Esophagus squamous epithelium (tissue), 5 donors: Measurements from ENCODE around the gene ALDH4A1. TPM values are rescaled to one million over a fixed set of nuclear protein-coding genes. Genes with fewer than 3 reads are reported as not detected.

Source experiments
- DNase-seq: peaks from one replicate; lab custom pipeline; 2025; lab: John Stamatoyannopoulos, UW
- H3K27ac ChIP-seq, 4 donors: fragments of 200-600 bp; sonication (generic); one replicate each; pipeline ENCODE4 v1.5.1; 2016 to 2019; ENCODE audit warnings: mild to moderate bottlenecking in 1 of 4
- H3K27me3 ChIP-seq, 4 donors: fragments of 200-600 bp; sonication (generic); 1 replicate in 3 of 4; 2 replicates in 1 of 4; pipeline versions ENCODE4 v1.5.1 to v1.6.0; 2017 to 2021; ENCODE audit warnings: antibody characterized with exemption in 1 of 4
- H3K36me3 ChIP-seq, 3 donors: fragments of 200-600 bp; sonication (generic); one replicate each; pipeline ENCODE4 v1.5.1; 2016 to 2019
- H3K4me1 ChIP-seq, 3 donors: fragments of 200-600 bp; sonication (generic); one replicate each; pipeline ENCODE4 v1.5.1; 2017 to 2019
- H3K4me3 ChIP-seq, 4 donors: fragments of 200-600 bp; sonication (generic); 1 replicate in 3 of 4; 2 replicates in 1 of 4; pipeline ENCODE4 v1.5.1; 2016 to 2019; ENCODE audit warnings: mild to moderate bottlenecking in 2 of 4, moderate library complexity in 1 of 4
- H3K9me3 ChIP-seq, 3 donors: fragments of 200-600 bp; sonication (generic); one replicate each; pipeline ENCODE4 v1.5.1; 2016 to 2019
- CTCF ChIP-seq, 6 experiments: fragments of 450-650 bp in 4 of 6; fragments of 200-600 bp in 2 of 6; sonication (generic) in 2 of 6; IDR thresholded peaks; one replicate each; pipeline ENCODE4 v1.5.1; 2016 to 2019; ENCODE audit warnings: antibody characterized with exemption in 6 of 6, mild to moderate bottlenecking in 4 of 6, moderate library complexity in 4 of 6
- POLR2A ChIP-seq, 4 donors: fragments of 450-650 bp; IDR thresholded peaks; one replicate each; pipeline ENCODE4 v1.6.1; 2017; ENCODE audit warnings: antibody characterized with exemption in 4 of 4, mild to moderate bottlenecking in 4 of 4, moderate library complexity in 3 of 4
- WGBS, 2 donors: methylation state at CpG; one replicate each; pipeline ENCODE4 v1.1.5; 2018; 5-methylcytosine and 5-hydroxymethylcytosine counted together
- intact Hi-C: fragments of 100-400 bp; cut with DNase I; formaldehyde crosslinking; loops from one replicate; pipeline ENCODE4 v1.15.0; 2022
- total RNA-seq, 4 donors: library from RNA; depleted of rRNA; stranded (reverse); fragments of >200 nt; gene quantifications; one replicate each; pipeline ENCODE4 v1.1.0, GENCODE V29; 2016
- donor health status: DM: yes; HTN: yes; CAD: no.

The ALDH4A1 gene
- total RNA-seq, 4 donors from 2014 or later, result 36.7 to 59.1 (median 50.3) TPM

DNA sequence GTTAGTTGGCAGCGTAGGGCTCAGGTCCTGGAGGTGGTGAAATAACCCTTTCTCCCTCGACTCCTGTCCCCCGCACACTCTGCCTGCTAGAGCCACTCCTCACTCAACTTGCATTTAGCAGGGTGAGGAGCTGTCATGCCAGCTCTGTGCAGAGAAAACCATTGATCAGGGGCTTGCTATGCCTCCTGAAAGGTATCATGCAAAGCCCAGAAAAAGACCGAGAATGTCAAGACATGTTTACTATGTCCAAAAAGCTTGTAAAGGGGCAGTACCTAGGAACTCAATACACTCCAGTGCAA, 18.0 kb downstream of the ALDH4A1 start:
- intact Hi-C loops, result no loop called here
- Histone ChIP-seq H3K4me1 (peaks cover 9 to 94% (median 26%) of the 10 kb centered on the region in 3 donors), H3K9me3 (no peaks in the 10 kb centered on the region), H3K36me3 (peaks cover 0 to 58% (median 5%) of the 10 kb centered on the region in 3 donors), H3K27ac (no peak overlapping the region), H3K4me3 (no peak overlapping the region), H3K27me3 (no peaks in the 10 kb centered on the region)
- TF ChIP-seq POLR2A (IDR thresholded peaks at IDR 0.05) (no peak), CTCF (IDR thresholded peaks at IDR 0.05) (no peak)
- no peak for DNase-seq
- WGBS, 2 donors, result 23 to 30% methylated on average over 2 to 3 of the region's 4 CpGs

- H3K36me3 ChIP-seq, result peaks cover 0 to 52% (median 5%) of the 10 kb centered on the region in 3 donors
- no peaks in the 10 kb centered on the region for H3K27me3 ChIP-seq
- DNase-seq, result no peak
- no peaks in the 10 kb centered on the region for H3K9me3 ChIP-seq
- no peak overlapping the region for H3K4me3 ChIP-seq
- intact Hi-C loops, result no loop called here
- H3K27ac ChIP-seq, result no peak overlapping the region
- 39 to 56% methylated on average over 10 to 12 of the region's 14 CpGs for WGBS, 2 donors
- peaks cover 9 to 96% (median 26%) of the 10 kb centered on the region in 3 donors for H3K4me1 ChIP-seq
- TF ChIP-seq POLR2A (IDR thresholded peaks at IDR 0.05), result no peak
- TF ChIP-seq CTCF (IDR thresholded peaks at IDR 0.05), result peak; percentile 79 to 96 (median 88)
Measured at GRCh38 chr1:18883636-18884418, 18.5 kb downstream of the ALDH4A1 start.

GRCh38 chr1:18883079-18883478, 19.3 kb downstream of the ALDH4A1 start:
- Histone ChIP-seq H3K4me3 (no peak overlapping the region), H3K36me3 (peaks cover 0 to 45% (median 5%) of the 10 kb centered on the region in 3 donors), H3K9me3 (no peaks in the 10 kb centered on the region), H3K4me1 (peaks cover 9 to 89% (median 26%) of the 10 kb centered on the region in 3 donors), H3K27ac (peak overlapping the region in 2 of 4 donors; percentile 62 to 74), H3K27me3 (no peaks in the 10 kb centered on the region)
- DNase-seq, result no peak
- TF ChIP-seq CTCF (IDR thresholded peaks at IDR 0.05) (no peak), POLR2A (IDR thresholded peaks at IDR 0.05) (no peak)
- intact Hi-C loops, result no loop called here
- 94 to 100% methylated on average over 3 to 4 of the region's 23 CpGs for WGBS, 2 donors

DNA sequence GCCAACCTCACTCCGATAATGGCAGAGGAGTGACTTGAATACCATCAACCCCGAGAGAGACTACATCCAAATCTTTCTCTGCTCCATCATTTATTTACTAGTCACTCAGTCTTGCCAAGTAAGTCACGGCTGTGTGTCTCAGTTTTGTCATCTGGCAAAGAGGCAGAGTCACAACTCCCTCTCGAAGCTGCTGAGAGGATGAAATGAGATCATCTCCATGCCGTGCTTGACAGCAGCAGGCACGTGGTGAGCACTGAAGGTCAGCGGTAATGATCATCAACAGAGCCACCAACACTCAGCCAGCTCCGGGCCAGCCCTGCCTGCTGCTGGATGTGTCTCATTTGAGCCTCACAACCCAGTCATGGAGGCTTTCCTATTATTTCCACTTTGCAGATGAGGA, 19.9 kb downstream of the ALDH4A1 start:
- intact Hi-C loops, result no loop called here
- no peak for DNase-seq
- Histone ChIP-seq H3K27me3 (no peaks in the 10 kb centered on the region), H3K9me3 (no peaks in the 10 kb centered on the region), H3K36me3 (peaks cover 0 to 42% (median 5%) of the 10 kb centered on the region in 3 donors), H3K4me3 (no peak overlapping the region), H3K27ac (peak overlapping the region; percentile 55 to 74 (median 64)), H3K4me1 (peaks cover 9 to 85% (median 26%) of the 10 kb centered on the region in 3 donors)
- 32 to 58% methylated on average over 3 to 7 of the region's 8 CpGs for WGBS, 2 donors
- TF ChIP-seq POLR2A (IDR thresholded peaks at IDR 0.05) (no peak), CTCF (IDR thresholded peaks at IDR 0.05) (no peak)

- H3K4me1 ChIP-seq, result peaks cover 9 to 79% (median 26%) of the 10 kb centered on the region in 3 donors
- H3K27ac ChIP-seq, result peak overlapping the region; percentile 62 to 74 (median 68)
- intact Hi-C loops, result no loop called here
Measured at GRCh38 chr1:18881642-18882431, 20.5 kb downstream of the ALDH4A1 start.

More at GRCh38 chr1:18881642-18882431, 20.5 kb downstream of the ALDH4A1 start:
- Histone ChIP-seq H3K4me3 (no peak overlapping the region), H3K9me3 (no peaks in the 10 kb centered on the region), H3K27me3 (no peaks in the 10 kb centered on the region), H3K36me3 (peaks cover 0 to 48% (median 5%) of the 10 kb centered on the region in 3 donors)
- DNase-seq, result no peak
- TF ChIP-seq CTCF (IDR thresholded peaks at IDR 0.05) (no peak), POLR2A (IDR thresholded peaks at IDR 0.05) (no peak)
- 51 to 58% methylated on average over 7 to 11 of the region's 24 CpGs for WGBS, 2 donors
